A549 (cell line): ENCODE measurements around the gene TOGARAM2. TPM values are rescaled to one million over a fixed set of nuclear protein-coding genes. Genes with fewer than 3 reads are reported as not detected.

Source experiments
- ATAC-seq, 2 experiments: fragments of 200-7000 bp in 1 of 2; fragments of >200 bp in 1 of 2; cut with Nextera tagmentation in 1 of 2; cut with Tn5 transposase in 1 of 2; 3 replicates each; pipeline versions ENCODE4 v1.8.0 to v1.9.1; 2018 to 2020; ENCODE audit warnings: mild to moderate bottlenecking in 1 of 2, moderate library complexity in 1 of 2
- CTCF ChIA-PET: fragments of 300-600 bp; sonication (Branson Sonifier 250); formaldehyde crosslinking; extraction: SDS; loops from one replicate; lab custom pipeline; 2021; ENCODE audit warnings: antibody characterized with exemption, inconsistent platforms; lab: Yijun Ruan, JAX
- POLR2A ChIA-PET: fragments of 350-600 bp; formaldehyde crosslinking; extraction: SDS; loops from one replicate; lab custom pipeline; 2021; ENCODE audit warnings: antibody characterized with exemption, inconsistent platforms; lab: Yijun Ruan, JAX
- DNase-seq, 2 experiments: peaks; one replicate each; pipeline versions ENCODE4 v3.0.0 to v3.0.0-alpha.2; 2011 to 2016; ENCODE audit warnings: low read depth in 1 of 2, low spot score in 1 of 2
- FAIRE-seq: peaks from 2 replicates; lab custom pipeline; 2011; peaks lifted over from hg19 to GRCh38; lab: Jason Lieb, UNC
- H3K27ac ChIP-seq, 2 experiments: fragments of >200 bp; sonication (Bioruptor Twin); formaldehyde crosslinking; 3 replicates each; pipeline ENCODE4 v1.5.1; 2016 to 2017
- H3K4me1 ChIP-seq: fragments of >200 bp; sonication (Bioruptor Twin); formaldehyde crosslinking; 3 replicates; pipeline ENCODE4 v1.6.1; 2016
- H3K4me2 ChIP-seq: fragments of >200 bp; sonication (Bioruptor Twin); formaldehyde crosslinking; 3 replicates; pipeline ENCODE4 v1.6.1; 2016
- H3K4me3 ChIP-seq: fragments of >200 bp; sonication (Bioruptor Twin); formaldehyde crosslinking; 3 replicates; pipeline ENCODE4 v1.5.1; 2016
- H3K9me3 ChIP-seq: fragments of >200 bp; sonication (Bioruptor Twin); formaldehyde crosslinking; 3 replicates; pipeline ENCODE4 v1.6.1; 2016
- CBX2 ChIP-seq: fragments of 200-600 bp; sonication (generic); IDR thresholded peaks from 2 replicates; pipeline ENCODE4 v1.6.1; 2016; ENCODE audit warnings: low read depth, mild to moderate bottlenecking, borderline replicate concordance
- CBX8 ChIP-seq: fragments of 200-600 bp; sonication (generic); IDR thresholded peaks from 2 replicates; pipeline ENCODE4 v1.6.1; 2016
- CHD2 ChIP-seq: fragments of 150-350 bp; IDR thresholded peaks from 2 replicates; pipeline ENCODE4 v1.6.1; 2014; ENCODE audit warnings: low read length; ENCODE audit not compliant: partially characterized antibody
- EHF ChIP-seq: fragments of 250-450 bp; sonication (Bioruptor Pico); IDR thresholded peaks from 2 replicates; pipeline ENCODE4 v1.5.0; 2020; ENCODE audit warnings: mild to moderate bottlenecking
- EHMT2 ChIP-seq: fragments of 200-600 bp; sonication (generic); IDR thresholded peaks from 2 replicates; pipeline ENCODE4 v1.6.1; 2016; ENCODE audit warnings: antibody characterized with exemption, low read depth, mild to moderate bottlenecking, moderate library complexity
- EP300 ChIP-seq, 2 experiments: fragments of >200 bp; sonication (Bioruptor Twin); formaldehyde crosslinking; IDR thresholded peaks; 2 replicates in 1 of 2; 3 replicates in 1 of 2; pipeline ENCODE4 v1.6.1; 2016 to 2017
- ESRRA ChIP-seq: fragments of 150-350 bp; IDR thresholded peaks from 2 replicates; pipeline ENCODE4 v1.6.1; 2014; ENCODE audit warnings: mild to moderate bottlenecking, low read length, borderline replicate concordance
- HMGXB4 ChIP-seq: fragments of 250-450 bp; sonication (Bioruptor Pico); IDR thresholded peaks from 2 replicates; pipeline ENCODE4 v1.5.0; 2021; ENCODE audit warnings: mild to moderate bottlenecking, moderate library complexity, borderline replicate concordance
- HOXB5 ChIP-seq: fragments of 250-450 bp; sonication (Bioruptor Pico); IDR thresholded peaks from 2 replicates; pipeline ENCODE4 v1.5.0; 2020; ENCODE audit warnings: mild to moderate bottlenecking, moderate library complexity
- JUNB ChIP-seq: fragments of >200 bp; sonication (Bioruptor Twin); formaldehyde crosslinking; IDR thresholded peaks from 2 replicates; pipeline ENCODE4 v1.6.1; 2016
- KDM1A ChIP-seq: fragments of 200-600 bp; sonication (generic); IDR thresholded peaks from 2 replicates; pipeline ENCODE4 v1.6.1; 2016; ENCODE audit warnings: low read depth, mild to moderate bottlenecking
- MYC ChIP-seq: IDR thresholded peaks from 2 replicates; pipeline ENCODE4 v1.6.1; 2012; ENCODE audit warnings: mild to moderate bottlenecking, inconsistent platforms, low read length, improper control_type of control experiment, borderline replicate concordance
- NPAS2 ChIP-seq: fragments of 250-450 bp; sonication (Bioruptor Pico); IDR thresholded peaks from 2 replicates; pipeline ENCODE4 v1.8.0; 2022; ENCODE audit warnings: mild to moderate bottlenecking, moderate library complexity, borderline replicate concordance
- POLR2A ChIP-seq: IDR thresholded peaks from 2 replicates; pipeline ENCODE4 v1.6.1; 2012; ENCODE audit warnings: mild to moderate bottlenecking, low read length
- POLR2AphosphoS2 ChIP-seq: conservative IDR thresholded peaks from 2 replicates; pipeline ENCODE4 v1.6.1; 2012; ENCODE audit warnings: low read length, improper control_type of control experiment, inconsistent platforms
- TFCP2L1 ChIP-seq: fragments of 250-450 bp; sonication (Bioruptor Pico); IDR thresholded peaks from 2 replicates; pipeline ENCODE4 v1.5.0; 2021; ENCODE audit warnings: mild to moderate bottlenecking
- TP53 ChIP-seq: fragments of 250-450 bp; sonication (Bioruptor Pico); IDR thresholded peaks from 2 replicates; pipeline ENCODE4 v1.5.0; 2021; ENCODE audit warnings: mild to moderate bottlenecking, moderate library complexity
- ZC3H11A ChIP-seq: fragments of 450-650 bp; IDR thresholded peaks from 2 replicates; pipeline ENCODE4 v1.6.1; 2014; ENCODE audit warnings: antibody characterized with exemption, mild to moderate bottlenecking
- ZFP36 ChIP-seq: fragments of 450-650 bp; IDR thresholded peaks from 2 replicates; pipeline ENCODE4 v1.6.1; 2014; ENCODE audit warnings: borderline replicate concordance; ENCODE audit not compliant: partially characterized antibody
- ZNF302 ChIP-seq: fragments of 250-450 bp; sonication (Bioruptor Pico); IDR thresholded peaks from 2 replicates; pipeline ENCODE4 v1.9.0; 2021; ENCODE audit warnings: inconsistent platforms, mild to moderate bottlenecking, moderate library complexity
- ZSCAN20 ChIP-seq: fragments of 250-450 bp; sonication (Bioruptor Pico); IDR thresholded peaks from 2 replicates; pipeline ENCODE4 v1.8.0; 2022; ENCODE audit warnings: mild to moderate bottlenecking, moderate library complexity
- WGBS: methylation state at CpG from one replicate; pipeline ENCODE4 v1.1.6; 2017; ENCODE audit errors: missing lambda C conversion rate; 5-methylcytosine and 5-hydroxymethylcytosine counted together
- polyA plus RNA-seq, 4 experiments: library from polyadenylated mRNA; depleted of rRNA in 3 of 4; stranded (reverse); fragments of >200 nt; fragmentation: RNase III in 1 of 4; extraction: RNeasy Plus Mini Kit Qiagen cat#74134 plus additional on column Dnase treatment in 1 of 4; gene quantifications; 2 replicates in 3 of 4; 3 replicates in 1 of 4; pipeline ENCODE4 v1.2.3, GENCODE V29; 2011 to 2017
- TF ChIP-seq, protein P1 (sequence below): fragments of 150-350 bp; IDR thresholded peaks from 2 replicates; pipeline ENCODE4 v1.6.1; 2014; ENCODE audit warnings: low read depth, mild to moderate bottlenecking, low read length
- TF ChIP-seq, protein P2 (sequence below): fragments of >200 bp; sonication (Bioruptor Twin); formaldehyde crosslinking; IDR thresholded peaks from 3 replicates; pipeline ENCODE4 v1.6.1; 2016

Gene TOGARAM2
- polyA plus RNA-seq, 2 of the 4 experiments (the other 2 are of a cell fraction) = 0.14 to 0.35 TPM

DNA sequence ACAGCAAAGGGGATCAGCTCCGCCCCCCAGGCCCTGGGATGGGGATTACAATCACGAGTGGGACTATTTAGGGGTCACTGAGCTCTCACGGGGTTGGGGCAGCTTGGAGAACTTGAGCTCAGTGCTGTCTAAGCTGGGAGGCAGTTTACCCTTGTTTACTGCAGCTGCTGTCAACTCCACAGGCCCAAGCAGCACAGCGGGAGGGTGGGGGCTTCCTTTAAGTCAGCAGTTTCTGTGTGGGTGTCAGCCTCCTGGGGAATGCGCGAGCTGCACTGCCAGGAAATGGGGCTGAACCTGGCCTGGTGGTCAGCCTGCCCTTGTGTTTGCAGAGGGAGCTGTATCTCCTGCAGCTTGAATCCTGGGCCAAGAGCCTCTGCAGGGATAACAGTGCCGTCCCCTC lies 29.8 kb downstream of the TOGARAM2 start:
- Histone ChIP-seq H3K4me1 (no peaks in the 10 kb centered on the region), H3K4me3 (no peak overlapping the region), H3K9me3 (no peaks in the 10 kb centered on the region), H3K27ac (no peak overlapping the region), H3K4me2 (no peak overlapping the region)
- ATAC-seq = no peak
- ChIA-PET POLR2A (no interaction called here), CTCF (interaction anchor here (0.5 to 1.7 kb wide), 5 partner anchors 22 to 95 kb away, joined by 3 to 5 read pairs (median 4); no protein-coding TSS in a partner anchor)
- no peak for FAIRE-seq
- no peak for TF ChIP-seq ZNF302
- TF ChIP-seq EHF (CRISPR knock-in tag) = no peak
- TF ChIP-seq MYC = no peak
- TF ChIP-seq ZC3H11A = no peak
- TF ChIP-seq POLR2AphosphoS2 = no peak
- no peak for TF ChIP-seq TP53
- no peak for TF ChIP-seq ESRRA
- TF ChIP-seq ZFP36 = no peak
- no peak for TF ChIP-seq HMGXB4 (CRISPR knock-in tag)
- TF ChIP-seq, protein P1, sequence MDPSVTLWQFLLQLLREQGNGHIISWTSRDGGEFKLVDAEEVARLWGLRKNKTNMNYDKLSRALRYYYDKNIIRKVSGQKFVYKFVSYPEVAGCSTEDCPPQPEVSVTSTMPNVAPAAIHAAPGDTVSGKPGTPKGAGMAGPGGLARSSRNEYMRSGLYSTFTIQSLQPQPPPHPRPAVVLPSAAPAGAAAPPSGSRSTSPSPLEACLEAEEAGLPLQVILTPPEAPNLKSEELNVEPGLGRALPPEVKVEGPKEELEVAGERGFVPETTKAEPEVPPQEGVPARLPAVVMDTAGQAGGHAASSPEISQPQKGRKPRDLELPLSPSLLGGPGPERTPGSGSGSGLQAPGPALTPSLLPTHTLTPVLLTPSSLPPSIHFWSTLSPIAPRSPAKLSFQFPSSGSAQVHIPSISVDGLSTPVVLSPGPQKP = no peak
- TF ChIP-seq CBX2 = no peak
- no peak for DNase-seq
- 72% methylated on average over 7 of the region's 7 CpGs for WGBS

DNA sequence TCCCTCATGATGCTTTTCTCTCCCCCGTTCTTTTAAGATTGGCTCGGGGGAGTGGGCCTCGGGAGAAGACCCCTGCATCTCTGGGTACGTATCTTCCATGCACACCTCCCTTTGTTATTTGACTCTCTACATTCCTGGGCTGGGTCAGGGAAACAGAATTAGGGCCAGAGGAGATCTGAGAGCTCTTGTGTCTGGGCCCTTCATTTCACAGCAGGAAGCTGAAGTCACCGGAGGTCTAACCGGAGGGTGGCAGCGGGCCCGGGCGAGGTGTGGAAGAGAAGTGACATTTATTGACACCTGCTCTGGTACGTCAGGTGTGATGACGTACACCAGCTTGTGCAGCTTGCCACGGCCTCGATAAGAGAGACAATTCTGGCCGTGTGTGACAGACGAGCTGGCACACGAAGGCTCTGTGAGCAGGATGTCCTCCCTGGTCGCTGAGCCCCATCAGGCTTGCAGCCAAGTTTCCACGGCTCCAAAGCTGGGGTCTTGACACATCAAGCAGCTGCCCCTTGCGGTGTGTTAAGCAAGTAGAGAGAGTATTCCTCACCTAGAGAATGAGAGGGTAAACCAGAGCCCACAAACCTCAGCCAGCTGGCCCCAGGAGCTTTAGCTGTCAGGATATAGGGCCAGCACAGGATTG lies 30.4 kb downstream of the TOGARAM2 start:
- ATAC-seq (no peak), DNase-seq (no peak), FAIRE-seq (no peak)
- H3K27ac ChIP-seq = no peak overlapping the region
- H3K4me1 ChIP-seq = no peaks in the 10 kb centered on the region
- 79% methylated on average over 19 of the region's 19 CpGs for WGBS
- ChIA-PET POLR2A (no interaction called here), CTCF (interaction anchor here (0.7 to 1.6 kb wide), 6 partner anchors 22 to 201 kb away, joined by 3 to 5 read pairs (median 3); no protein-coding TSS in a partner anchor)
- no peak overlapping the region for H3K4me3 ChIP-seq
- no peaks in the 10 kb centered on the region for H3K9me3 ChIP-seq
- no peak for TF ChIP-seq CBX8
- TF ChIP-seq ZSCAN20 (CRISPR knock-in tag) = no peak
- no peak for TF ChIP-seq JUNB
- TF ChIP-seq EHMT2 = no peak
- no peak for TF ChIP-seq POLR2A
- TF ChIP-seq, all 56 proteins: peak for 0
- H3K4me2 ChIP-seq = no peak overlapping the region

DNA sequence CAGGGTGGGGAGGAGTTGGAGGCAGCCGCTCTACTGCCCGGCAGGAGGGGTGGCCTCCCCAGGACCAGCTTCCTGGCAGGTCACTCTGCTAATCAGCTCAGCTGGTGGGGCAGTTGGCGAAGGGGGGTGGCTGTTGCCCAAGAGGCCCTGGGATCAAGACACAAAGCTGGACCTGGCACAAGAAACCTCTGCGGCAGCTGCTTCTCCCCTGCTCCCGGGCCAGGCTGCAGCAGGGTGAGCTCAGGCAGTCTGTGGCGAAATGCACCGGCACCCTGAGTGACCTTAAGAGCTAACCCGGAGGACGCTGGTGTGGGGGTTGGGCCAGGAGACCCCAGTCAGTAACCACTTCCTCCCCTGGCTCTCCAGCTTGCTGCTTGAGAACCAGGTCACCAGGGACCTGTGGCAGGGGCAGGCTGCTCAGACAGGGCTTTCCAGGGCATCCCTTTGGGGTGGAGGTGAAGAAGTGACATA lies 31.1 kb downstream of the TOGARAM2 start:
- ATAC-seq = no peak; a peak in 1 of 6 replicates

More for the DNA sequence above, 31.1 kb downstream of the TOGARAM2 start:
- DNase-seq = no peak
- Histone ChIP-seq H3K9me3 (no peaks in the 10 kb centered on the region), H3K27ac (no peak overlapping the region)
- TF ChIP-seq KDM1A (no peak), CHD2 (no peak), NPAS2 (CRISPR knock-in tag) (no peak), TFCP2L1 (no peak), MYC (no peak), EP300 (IDR thresholded peaks at IDR 0.05) (no peak), JUNB (no peak), HOXB5 (no peak), POLR2A (no peak), ZSCAN20 (CRISPR knock-in tag) (no peak)
- TF ChIP-seq, protein P2, sequence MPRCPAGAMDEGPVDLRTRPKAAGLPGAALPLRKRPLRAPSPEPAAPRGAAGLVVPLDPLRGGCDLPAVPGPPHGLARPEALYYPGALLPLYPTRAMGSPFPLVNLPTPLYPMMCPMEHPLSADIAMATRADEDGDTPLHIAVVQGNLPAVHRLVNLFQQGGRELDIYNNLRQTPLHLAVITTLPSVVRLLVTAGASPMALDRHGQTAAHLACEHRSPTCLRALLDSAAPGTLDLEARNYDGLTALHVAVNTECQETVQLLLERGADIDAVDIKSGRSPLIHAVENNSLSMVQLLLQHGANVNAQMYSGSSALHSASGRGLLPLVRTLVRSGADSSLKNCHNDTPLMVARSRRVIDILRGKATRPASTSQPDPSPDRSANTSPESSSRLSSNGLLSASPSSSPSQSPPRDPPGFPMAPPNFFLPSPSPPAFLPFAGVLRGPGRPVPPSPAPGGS = no peak
- TF ChIP-seq, all 56 proteins: peak for 0
- POLR2A ChIA-PET = no interaction called here
- H3K4me3 ChIP-seq = no peak overlapping the region
- no peak for FAIRE-seq
- WGBS = 80% methylated on average over 7 of the region's 9 CpGs
- no peak overlapping the region for H3K4me2 ChIP-seq
- CTCF ChIA-PET = interaction anchor here (0.7 to 1.5 kb wide), 9 partner anchors 11 to 1056 kb away, joined by 3 to 5 read pairs (median 3); no protein-coding TSS in a partner anchor
- no peaks in the 10 kb centered on the region for H3K4me1 ChIP-seq
